Subcutaneous preadipocyte (primary cell): ENCODE measurements around the gene GOT1. TPM values are rescaled to one million over a fixed set of nuclear protein-coding genes. Genes with fewer than 3 reads are reported as not detected.

ENCODE experiments used
- total RNA-seq: library from RNA; depleted of rRNA; stranded (reverse); fragments of >200 nt; gene quantifications from 2 replicates; pipeline ENCODE4 v1.2.3, GENCODE V29; 2012

GOT1 gene
- 19.8 and 27.6 TPM in 2 replicates for total RNA-seq

GRCh38 chr10:99430451-99431189, at the start of gene GOT1:
Gene GOT1 (minus strand): TSS chr10:99430624. CDS start chr10:99430565, 59 bp downstream.

Other genes with a start within 250 kb of the GOT1 start
- under 0.01 TPM in 2 replicates for gene HPSE2, start 194.8 kb downstream of the GOT1 start, total RNA-seq
- gene CNNM1, start 101.3 kb downstream of the GOT1 start, total RNA-seq: 0.59 and 0.73 TPM in 2 replicates
- not detected in 2 replicates for gene NKX2-3, start 102.3 kb upstream of the GOT1 start, total RNA-seq
- gene SLC25A28, start 189.8 kb upstream of the GOT1 start, total RNA-seq: 13.5 and 19.8 TPM in 2 replicates
- 8.5 and 13.9 TPM in 2 replicates for gene ENTPD7, start 228.9 kb upstream of the GOT1 start, total RNA-seq